Fibroblast of lung (primary cell): ENCODE measurements around the gene TTC13. TPM values are rescaled to one million over a fixed set of nuclear protein-coding genes. Genes with fewer than 3 reads are reported as not detected.
A peak's percentile ranks its signal among the peaks of the same experiment; 100 is the strongest.

Experiments used
- DNase-seq, 2 donors: peaks; one replicate each; pipeline versions ENCODE4 v3.0.0 to v3.0.0-alpha.2; 2010; ENCODE audit warnings: low read depth in 2 of 2
- H2AFZ ChIP-seq: 2 replicates; pipeline ENCODE4 v1.5.1; 2012; ENCODE audit warnings: low read length, control low read depth, inconsistent platforms
- H3K27ac ChIP-seq: 2 replicates; pipeline ENCODE4 v1.5.1; 2011; ENCODE audit warnings: low read length, control low read depth; ENCODE audit not compliant: insufficient read depth
- H3K27me3 ChIP-seq: 2 replicates; pipeline ENCODE4 v1.5.1; 2011; ENCODE audit warnings: mild to moderate bottlenecking, low read length; ENCODE audit not compliant: control insufficient read depth, insufficient read depth
- H3K36me3 ChIP-seq: 2 replicates; pipeline ENCODE4 v1.5.1; 2011; ENCODE audit warnings: low read length; ENCODE audit not compliant: control insufficient read depth, insufficient read depth
- H3K4me1 ChIP-seq: 2 replicates; pipeline ENCODE4 v1.5.1; 2011; ENCODE audit warnings: low read length; ENCODE audit not compliant: control insufficient read depth, insufficient read depth; ENCODE audit errors: extremely low read depth
- H3K4me2 ChIP-seq: 2 replicates; pipeline ENCODE4 v1.5.1; 2011; ENCODE audit warnings: low read length, control low read depth; ENCODE audit not compliant: insufficient read depth; ENCODE audit errors: extremely low read depth
- H3K4me3 ChIP-seq, 4 experiments: fragments of 200-600 bp in 1 of 4; sonication (generic) in 1 of 4; replicated peaks in 1 of 4; 2 replicates each; pipeline ENCODE4 v1.5.1; 2011 to 2016; ENCODE audit warnings: low read length in 4 of 4, low read depth in 3 of 4, mild to moderate bottlenecking in 3 of 4, control low read depth in 2 of 4, inconsistent platforms in 1 of 4, mixed read lengths in 1 of 4; ENCODE audit not compliant: insufficient read depth in 1 of 4; ENCODE audit errors: control extremely low read depth in 1 of 4
- H3K79me2 ChIP-seq: 2 replicates; pipeline ENCODE4 v1.5.1; 2012; ENCODE audit warnings: mild to moderate bottlenecking, low read length, inconsistent platforms; ENCODE audit not compliant: control insufficient read depth, insufficient read depth
- H3K9ac ChIP-seq: 2 replicates; pipeline ENCODE4 v1.5.1; 2011; ENCODE audit warnings: mild to moderate bottlenecking, low read length, control low read depth; ENCODE audit not compliant: insufficient read depth
- H3K9me3 ChIP-seq: 2 replicates; pipeline ENCODE4 v1.5.1; 2012; ENCODE audit warnings: low read depth, low read length; ENCODE audit not compliant: control insufficient read depth, insufficient read depth
- H4K20me1 ChIP-seq: 2 replicates; pipeline ENCODE4 v1.5.1; 2011; ENCODE audit warnings: low read length; ENCODE audit not compliant: control insufficient read depth, insufficient read depth; ENCODE audit errors: extremely low read depth
- CTCF ChIP-seq, 2 donors: IDR thresholded peaks in 1 of 2; conservative IDR thresholded peaks in 1 of 2; 1 replicate in 1 of 2; 2 replicates in 1 of 2; pipeline ENCODE4 v1.5.1; 2011 to 2012; ENCODE audit warnings: low read length in 2 of 2, control low read depth in 1 of 2, inconsistent platforms in 1 of 2, low read depth in 1 of 2, mild to moderate bottlenecking in 1 of 2
- EZH2 ChIP-seq: IDR thresholded peaks from 2 replicates; pipeline ENCODE4 v1.5.1; 2012; ENCODE audit warnings: low read length, control low read depth, mild to moderate bottlenecking; ENCODE audit errors: missing control alignments
- polyA plus RNA-seq, 2 donors: library from polyadenylated mRNA; depleted of rRNA in 1 of 2; stranded (reverse) in 1 of 2; unstranded in 1 of 2; fragments of >200 nt; gene quantifications; 2 replicates each; pipeline ENCODE4 v1.2.1, GENCODE V29; 2011 to 2012; ENCODE audit warnings: missing spikeins in 1 of 2
- total RNA-seq: library from RNA; depleted of rRNA; stranded (reverse); fragments of >200 nt; gene quantifications from 2 replicates; pipeline ENCODE4 v1.2.1, GENCODE V29; 2014

The TTC13 gene
- total and polyA plus RNA-seq, 2 donors (not counting 1 experiment from before 2014, with no cell fraction given): 8.0 to 16.2 TPM

- Histone ChIP-seq H3K27ac (no peak overlapping the region), H4K20me1 (no peaks in the 10 kb centered on the region), H3K27me3 (no peaks in the 10 kb centered on the region), H3K9ac (no peak overlapping the region), H3K9me3 (no peaks in the 10 kb centered on the region), H3K4me3 (no peak overlapping the region), H3K79me2 (no peaks in the 10 kb centered on the region), H3K4me2 (no peak overlapping the region), H3K4me1 (no peaks in the 10 kb centered on the region), H2AFZ (no peak overlapping the region), H3K36me3 (no peaks in the 10 kb centered on the region)
- DNase-seq: peak in 1 of 2 donors; percentile 33
- TF ChIP-seq EZH2 (no peak), CTCF (conservative IDR thresholded peaks at IDR 0.05 in 1 of 2, IDR thresholded peaks at IDR 0.05 in 1 of 2; ENCODE audit: low read depth in 1 of 2, low read length in 2 of 2) (no peak)
These were observed 38.7 kb downstream of the TTC13 start for GRCh38 chr1:230939806-230940489.

- Histone ChIP-seq H3K4me3 (no peak overlapping the region), H3K4me2 (no peak overlapping the region), H3K9me3 (no peaks in the 10 kb centered on the region), H2AFZ (no peak overlapping the region), H4K20me1 (no peaks in the 10 kb centered on the region), H3K36me3 (no peaks in the 10 kb centered on the region), H3K9ac (no peak overlapping the region), H3K27me3 (no peaks in the 10 kb centered on the region), H3K27ac (no peak overlapping the region), H3K79me2 (no peaks in the 10 kb centered on the region), H3K4me1 (no peaks in the 10 kb centered on the region)
- TF ChIP-seq EZH2 (no peak), CTCF (conservative IDR thresholded peaks at IDR 0.05 in 1 of 2, IDR thresholded peaks at IDR 0.05 in 1 of 2; ENCODE audit: low read depth in 1 of 2, low read length in 2 of 2) (no peak)
- DNase-seq: no peak
These were observed 39.7 kb downstream of the TTC13 start for GRCh38 chr1:230938924-230939368.

- Histone ChIP-seq H3K4me3 (no peak overlapping the region), H3K4me1 (no peaks in the 10 kb centered on the region), H4K20me1 (no peaks in the 10 kb centered on the region), H3K27ac (no peak overlapping the region), H3K36me3 (no peaks in the 10 kb centered on the region), H3K27me3 (no peaks in the 10 kb centered on the region), H3K79me2 (no peaks in the 10 kb centered on the region), H2AFZ (no peak overlapping the region), H3K9ac (no peak overlapping the region), H3K9me3 (no peaks in the 10 kb centered on the region), H3K4me2 (no peak overlapping the region)
- peak; percentile 21 to 44 for DNase-seq
- TF ChIP-seq CTCF (conservative IDR thresholded peaks at IDR 0.05 in 1 of 2, IDR thresholded peaks at IDR 0.05 in 1 of 2; ENCODE audit: low read depth in 1 of 2, low read length in 2 of 2) (no peak), EZH2 (no peak)
These were observed 41.3 kb downstream of the TTC13 start for GRCh38 chr1:230937371-230937770.
